Stimulated activated memory B cell treated with anti-CD40 and anti-IgM and Interleukin-4, amounts not matched to agents 10 μg/mL and 1 μg/mL and 100 μg/mL, for 72 hours (primary cell): Measurements from ENCODE around the gene PPP2R5A.

ENCODE experiments used
- ATAC-seq: fragments of 150-1000 bp; cut with Tn5 transposase; 2 replicates; pipeline ENCODE4 v1.10.0; 2021
- H3K27ac Mint-ChIP-seq: one replicate; pipeline ENCODE4 v1.8.0; 2022; ENCODE audit warnings: mild to moderate bottlenecking, mixed read lengths
- H3K27me3 Mint-ChIP-seq: one replicate; pipeline ENCODE4 v1.8.0; 2022; ENCODE audit warnings: mixed read lengths
- H3K36me3 Mint-ChIP-seq: one replicate; pipeline ENCODE4 v1.8.0; 2022; ENCODE audit warnings: mixed read lengths
- H3K4me1 Mint-ChIP-seq: one replicate; pipeline ENCODE4 v1.8.0; 2022; ENCODE audit warnings: mixed read lengths
- H3K4me3 Mint-ChIP-seq: one replicate; pipeline ENCODE4 v1.8.0; 2022; ENCODE audit warnings: mild to moderate bottlenecking, moderate library complexity, mixed read lengths
- H3K9me3 Mint-ChIP-seq: one replicate; pipeline ENCODE4 v1.8.0; 2022; ENCODE audit warnings: mixed read lengths

The PPP2R5A gene

DNA sequence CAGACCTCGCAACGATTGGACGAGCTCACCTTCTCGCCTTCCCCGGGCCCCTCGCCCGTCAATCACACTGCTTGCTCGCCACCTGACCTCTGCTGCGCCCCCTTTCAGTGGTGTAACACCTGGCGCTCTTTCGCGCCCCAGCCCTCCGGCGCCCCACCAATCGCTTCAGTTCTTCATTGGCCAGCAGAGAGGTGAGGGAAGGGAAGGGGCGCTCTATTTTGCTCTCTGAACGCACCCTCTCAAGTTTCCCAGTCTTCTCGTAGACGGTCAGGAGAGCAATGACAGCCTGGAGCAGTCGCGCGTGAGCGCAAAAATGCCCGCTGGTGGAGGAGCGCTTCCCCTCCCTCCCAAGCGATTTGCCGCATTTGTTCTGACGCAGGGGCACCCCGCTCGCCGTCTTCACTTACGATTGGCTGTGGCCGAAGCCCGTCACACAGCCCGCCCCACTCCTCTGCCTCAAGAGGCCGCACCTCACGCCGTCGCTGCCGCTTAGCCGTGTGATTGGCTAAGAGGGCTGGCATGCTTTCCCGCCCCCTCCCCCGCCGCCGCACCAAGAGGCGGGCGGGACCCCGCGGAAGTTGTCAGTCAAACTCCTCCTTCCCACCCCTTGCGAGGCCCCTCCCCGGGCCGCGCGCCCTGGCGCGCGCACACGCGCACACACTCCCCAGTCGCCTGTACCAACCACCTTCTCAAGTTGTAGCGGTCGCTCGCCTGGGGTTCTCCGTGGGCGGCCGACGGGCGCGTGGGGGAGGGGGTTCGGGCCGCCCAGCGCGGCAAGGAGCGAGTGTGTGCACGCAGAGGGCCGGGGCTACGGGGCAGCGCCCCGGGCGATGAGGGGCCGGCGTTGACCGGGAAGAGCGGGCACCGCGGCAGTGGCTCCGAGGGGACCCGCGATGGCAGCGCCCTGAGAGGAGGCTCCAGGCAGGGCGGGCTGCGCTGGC is at the start of gene PPP2R5A:
Gene PPP2R5A (plus strand): TSS at position 667 of the 941 bp plus-strand sequence. CDS start 701 bp downstream, outside the sequence.
- Mint-ChIP-seq H3K27me3 (no peaks in the 10 kb centered on the region), H3K9me3 (no peaks in the 10 kb centered on the region), H3K4me1 (peaks cover 36% of the 10 kb centered on the region), H3K36me3 (no peaks in the 10 kb centered on the region), H3K4me3 (peak within 1 kb of the TSS; percentile 96), H3K27ac (peak within 1 kb of the TSS; percentile 95)
- ATAC-seq = peak; percentile 96

DNA sequence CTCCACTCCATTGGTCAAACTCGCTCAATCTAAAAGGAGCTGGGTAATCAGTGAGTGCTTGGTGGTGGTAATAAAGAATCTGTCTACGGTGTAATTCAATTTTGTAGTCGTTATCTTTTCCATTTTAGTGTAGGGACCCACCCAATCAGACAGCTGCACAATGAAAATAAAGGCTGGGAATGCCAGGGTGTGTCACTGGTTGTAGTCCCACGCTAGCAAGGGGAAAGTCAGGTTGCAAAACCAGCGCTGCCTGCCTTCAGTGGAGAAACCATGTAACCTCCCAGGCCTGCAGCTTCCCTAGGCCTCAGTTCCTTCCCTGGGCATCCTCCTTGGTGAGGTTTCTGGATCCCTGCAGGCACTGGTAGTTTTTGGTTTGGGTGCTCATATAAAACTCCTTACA is 49.4 kb upstream of the PPP2R5A start:
- H3K27ac Mint-ChIP-seq = no peak overlapping the region

GRCh38 chr1:212236664-212237220 is 48.5 kb upstream of the PPP2R5A start:
- Mint-ChIP-seq H3K27ac (no peak overlapping the region), H3K27me3 (no peaks in the 10 kb centered on the region), H3K4me1 (no peaks in the 10 kb centered on the region), H3K4me3 (no peak overlapping the region), H3K9me3 (no peaks in the 10 kb centered on the region), H3K36me3 (no peaks in the 10 kb centered on the region)
- ATAC-seq = no peak

More for the DNA sequence above, 49.4 kb upstream of the PPP2R5A start:
- H3K4me1 Mint-ChIP-seq = no peaks in the 10 kb centered on the region
- no peak overlapping the region for H3K4me3 Mint-ChIP-seq
- H3K36me3 Mint-ChIP-seq = no peaks in the 10 kb centered on the region
- H3K9me3 Mint-ChIP-seq = no peaks in the 10 kb centered on the region
- H3K27me3 Mint-ChIP-seq = no peaks in the 10 kb centered on the region
- ATAC-seq = no peak

DNA sequence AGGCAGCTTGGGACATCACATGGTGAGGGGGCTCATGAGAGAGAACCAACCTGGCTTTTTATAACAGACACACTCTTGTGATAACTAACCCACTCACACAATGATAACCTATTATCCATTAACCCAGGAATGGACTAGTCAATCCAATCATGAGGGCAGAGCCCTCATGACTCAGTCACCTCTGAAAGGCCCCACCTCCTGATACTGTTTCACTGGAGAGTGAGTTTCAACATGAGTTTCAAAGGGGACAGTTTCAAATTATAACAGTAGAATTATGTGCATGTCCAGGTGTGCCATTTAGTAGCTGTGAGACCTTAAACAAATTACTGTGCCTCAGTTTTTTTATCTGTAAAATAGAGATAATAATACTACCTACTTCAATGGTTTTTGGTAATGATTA is 47.6 kb upstream of the PPP2R5A start:
- Mint-ChIP-seq H3K9me3 (no peaks in the 10 kb centered on the region), H3K27ac (no peak overlapping the region), H3K4me3 (no peak overlapping the region), H3K36me3 (no peaks in the 10 kb centered on the region), H3K27me3 (no peaks in the 10 kb centered on the region), H3K4me1 (no peaks in the 10 kb centered on the region)
- ATAC-seq = peak; percentile 54

- Mint-ChIP-seq H3K4me3 (no peak overlapping the region), H3K27ac (no peak overlapping the region), H3K27me3 (no peaks in the 10 kb centered on the region), H3K4me1 (no peaks in the 10 kb centered on the region), H3K36me3 (no peaks in the 10 kb centered on the region), H3K9me3 (no peaks in the 10 kb centered on the region)
- ATAC-seq = no peak
Observed at GRCh38 chr1:212238552-212238951, 46.7 kb upstream of the PPP2R5A start.

GRCh38 chr1:212241501-212241900 is 43.7 kb upstream of the PPP2R5A start:
- Mint-ChIP-seq H3K36me3 (no peaks in the 10 kb centered on the region), H3K4me3 (no peak overlapping the region), H3K27ac (no peak overlapping the region), H3K27me3 (peaks cover 14% of the 10 kb centered on the region), H3K4me1 (no peaks in the 10 kb centered on the region), H3K9me3 (no peaks in the 10 kb centered on the region)
- ATAC-seq = no peak

DNA sequence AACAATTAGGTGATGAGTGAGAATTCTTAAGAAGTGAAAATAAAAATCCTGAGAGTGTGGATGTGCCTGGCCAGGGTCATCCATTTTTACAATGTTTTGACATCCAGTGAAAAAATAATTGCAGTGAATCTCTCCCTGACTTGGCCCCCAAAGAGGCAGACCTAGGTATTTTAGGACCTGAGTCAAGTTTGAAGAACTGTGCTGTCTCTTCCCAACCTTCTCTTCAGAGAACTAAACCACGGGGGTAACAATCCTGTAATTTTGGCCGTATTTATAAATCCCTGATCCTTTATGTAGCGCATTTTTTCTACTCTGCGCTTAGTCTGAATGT is 43.3 kb upstream of the PPP2R5A start:
- no peak overlapping the region for H3K4me3 Mint-ChIP-seq
- H3K4me1 Mint-ChIP-seq = no peaks in the 10 kb centered on the region
- no peak for ATAC-seq
- H3K27ac Mint-ChIP-seq = no peak overlapping the region
- no peaks in the 10 kb centered on the region for H3K36me3 Mint-ChIP-seq
- H3K9me3 Mint-ChIP-seq = no peaks in the 10 kb centered on the region
- peaks cover 14% of the 10 kb centered on the region for H3K27me3 Mint-ChIP-seq

DNA sequence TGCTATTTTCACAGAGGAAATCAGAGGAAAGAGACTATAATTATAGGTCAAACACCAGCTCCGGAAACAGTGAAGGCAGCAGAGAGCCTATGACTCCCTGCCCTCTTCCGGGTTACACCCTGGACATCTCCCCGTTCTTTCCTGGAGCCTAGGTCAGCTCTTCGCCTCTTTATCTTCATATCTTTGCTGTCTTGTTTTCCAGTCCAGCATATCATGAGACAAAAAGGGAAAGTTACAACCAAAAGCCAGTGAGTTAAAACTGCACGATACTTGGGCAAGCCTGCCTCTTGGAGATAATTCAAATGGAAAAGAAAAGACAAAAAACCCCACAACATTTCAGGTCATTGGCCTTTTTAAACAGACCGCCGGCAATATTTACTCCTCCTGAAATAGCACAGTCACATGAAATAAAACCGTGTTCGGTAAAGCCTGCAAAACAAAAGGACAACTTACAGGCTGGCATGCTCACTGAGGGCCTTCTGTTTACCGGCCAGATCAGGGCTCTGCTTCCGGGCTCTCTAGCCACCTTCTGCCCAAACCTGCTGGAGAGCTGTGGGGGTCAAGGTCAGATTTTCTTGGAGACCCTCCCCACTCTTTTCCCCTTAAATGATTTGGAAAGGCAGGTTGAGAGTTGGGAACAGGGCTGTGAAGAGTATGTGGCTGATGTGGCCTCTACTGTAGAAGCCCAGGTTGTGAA is 42.8 kb upstream of the PPP2R5A start:
- no peak for ATAC-seq
- Mint-ChIP-seq H3K9me3 (no peaks in the 10 kb centered on the region), H3K27ac (no peak overlapping the region), H3K4me1 (no peaks in the 10 kb centered on the region), H3K36me3 (no peaks in the 10 kb centered on the region), H3K27me3 (peaks cover 14% of the 10 kb centered on the region), H3K4me3 (no peak overlapping the region)

DNA sequence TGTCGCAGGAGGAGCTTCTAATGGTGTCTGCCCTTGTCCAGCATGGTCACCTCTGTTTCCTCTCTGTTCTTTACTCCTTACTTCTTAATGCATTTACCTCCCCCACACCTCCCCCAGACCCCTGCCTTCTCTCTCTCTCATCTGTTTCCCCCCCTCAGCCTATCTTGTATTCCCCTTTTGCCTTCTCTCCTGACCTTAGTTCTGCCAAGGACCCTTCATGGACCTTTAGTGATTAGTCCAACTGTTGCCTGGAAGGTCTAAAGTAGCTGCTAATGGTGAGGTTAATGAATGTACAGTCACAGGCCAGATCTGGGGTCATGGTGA is 42.3 kb upstream of the PPP2R5A start:
- no peak for ATAC-seq
- no peaks in the 10 kb centered on the region for H3K4me1 Mint-ChIP-seq
- no peaks in the 10 kb centered on the region for H3K9me3 Mint-ChIP-seq
- H3K36me3 Mint-ChIP-seq = no peaks in the 10 kb centered on the region
- no peak overlapping the region for H3K4me3 Mint-ChIP-seq
- H3K27ac Mint-ChIP-seq = no peak overlapping the region
- H3K27me3 Mint-ChIP-seq = peaks cover 14% of the 10 kb centered on the region

GRCh38 chr1:212244441-212244840 is 40.8 kb upstream of the PPP2R5A start:
- Mint-ChIP-seq H3K27me3 (peaks cover 14% of the 10 kb centered on the region), H3K27ac (no peak overlapping the region), H3K4me1 (no peaks in the 10 kb centered on the region), H3K4me3 (no peak overlapping the region), H3K36me3 (peaks cover 6% of the 10 kb centered on the region), H3K9me3 (peaks cover 3% of the 10 kb centered on the region)
- no peak for ATAC-seq

GRCh38 chr1:212247179-212247721 is 38.0 kb upstream of the PPP2R5A start:
- peaks cover 3% of the 10 kb centered on the region for H3K9me3 Mint-ChIP-seq
- no peak overlapping the region for H3K4me3 Mint-ChIP-seq
- H3K4me1 Mint-ChIP-seq = no peaks in the 10 kb centered on the region
- peaks cover 14% of the 10 kb centered on the region for H3K27me3 Mint-ChIP-seq
- no peak for ATAC-seq
- no peak overlapping the region for H3K27ac Mint-ChIP-seq
- peaks cover 6% of the 10 kb centered on the region for H3K36me3 Mint-ChIP-seq

DNA sequence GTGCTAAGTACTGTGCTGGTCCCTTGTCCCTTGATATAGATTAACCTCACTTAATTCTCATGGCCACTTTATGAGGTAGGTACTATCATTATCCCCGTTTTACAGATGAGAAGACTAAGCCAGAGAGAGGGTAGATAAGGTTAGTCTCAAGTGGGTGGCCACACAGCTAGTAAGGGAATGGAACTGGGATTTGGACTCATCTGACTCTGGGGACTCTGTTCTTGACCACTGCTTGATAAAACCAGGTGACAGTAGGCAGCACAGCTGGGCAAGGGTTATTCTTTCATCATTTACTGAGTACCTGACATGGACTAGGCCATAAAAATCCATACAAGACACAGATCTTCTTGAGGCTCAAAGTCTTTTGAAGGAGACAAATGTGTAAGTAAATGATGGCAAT is 37.2 kb upstream of the PPP2R5A start:
- H3K4me3 Mint-ChIP-seq = no peak overlapping the region
- H3K36me3 Mint-ChIP-seq = peaks cover 6% of the 10 kb centered on the region
- peaks cover 3% of the 10 kb centered on the region for H3K9me3 Mint-ChIP-seq
- no peaks in the 10 kb centered on the region for H3K4me1 Mint-ChIP-seq
- no peak for ATAC-seq
- H3K27ac Mint-ChIP-seq = no peak overlapping the region
- H3K27me3 Mint-ChIP-seq = peaks cover 14% of the 10 kb centered on the region

GRCh38 chr1:212254853-212255363 is 30.3 kb upstream of the PPP2R5A start:
- Mint-ChIP-seq H3K4me3 (no peak overlapping the region), H3K27me3 (no peaks in the 10 kb centered on the region), H3K4me1 (peaks cover 30% of the 10 kb centered on the region), H3K27ac (peak overlapping the region; percentile 94), H3K36me3 (no peaks in the 10 kb centered on the region), H3K9me3 (peaks cover 2% of the 10 kb centered on the region)
- no peak for ATAC-seq

- Mint-ChIP-seq H3K27me3 (no peaks in the 10 kb centered on the region), H3K9me3 (peaks cover 2% of the 10 kb centered on the region), H3K27ac (peak overlapping the region; percentile 94), H3K4me3 (peak overlapping the region; percentile 10), H3K4me1 (peaks cover 34% of the 10 kb centered on the region), H3K36me3 (no peaks in the 10 kb centered on the region)
- peak; percentile 58 for ATAC-seq
Observed at GRCh38 chr1:212255705-212256307, 29.4 kb upstream of the PPP2R5A start.

DNA sequence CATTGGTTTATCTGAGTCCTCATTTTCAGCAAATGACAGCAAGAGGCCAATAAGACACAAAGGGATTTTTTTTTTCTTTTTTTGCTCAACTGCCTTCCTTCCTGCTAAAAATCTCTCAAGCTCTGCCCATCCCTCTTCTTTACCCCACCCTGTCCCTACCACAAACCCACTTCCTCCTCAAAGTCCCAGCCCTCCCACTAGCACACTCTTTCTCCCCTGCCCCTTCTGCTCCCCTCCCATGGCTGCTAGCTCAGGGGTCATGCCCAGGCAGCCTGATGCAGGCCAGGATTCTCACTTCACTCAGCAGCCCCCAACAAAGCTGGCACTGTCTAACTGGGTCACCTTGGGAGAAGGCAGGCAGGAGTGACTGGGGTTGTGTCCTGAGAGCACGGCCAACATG is 28.8 kb upstream of the PPP2R5A start:
- H3K36me3 Mint-ChIP-seq = no peaks in the 10 kb centered on the region
- no peaks in the 10 kb centered on the region for H3K27me3 Mint-ChIP-seq
- H3K4me3 Mint-ChIP-seq = peak overlapping the region; percentile 54
- H3K9me3 Mint-ChIP-seq = peaks cover 2% of the 10 kb centered on the region
- H3K27ac Mint-ChIP-seq = peak overlapping the region; percentile 94
- H3K4me1 Mint-ChIP-seq = peaks cover 34% of the 10 kb centered on the region
- peak; percentile 59 for ATAC-seq
